HepG2 (cell line): Measurements from ENCODE around the gene JAGN1. TPM values are rescaled to one million over a fixed set of nuclear protein-coding genes. Genes with fewer than 3 reads are reported as not detected.
A peak's percentile ranks its signal among the peaks of the same experiment; 100 is the strongest.

Experiments
- ARHGAP35 ChIP-seq: sonication (generic); formaldehyde crosslinking; IDR thresholded peaks from 2 replicates; pipeline ENCODE4 v1.9.0; 2022; ENCODE audit warnings: mild to moderate bottlenecking, inconsistent platforms, moderate library complexity, missing genetic modification reagents, borderline replicate concordance
- ASH2L ChIP-seq: fragments of 300-600, 200-600 bp; sonication (generic); IDR thresholded peaks from 2 replicates; pipeline ENCODE4 v1.7.0; 2017; ENCODE audit warnings: low read depth, mild to moderate bottlenecking, moderate library complexity, mixed read lengths, low read length; ENCODE audit not compliant: insufficient read length
- GTF3A ChIP-seq: sonication (generic); formaldehyde crosslinking; conservative IDR thresholded peaks from 2 replicates; pipeline ENCODE4 v1.4.0; 2020; ENCODE audit warnings: mild to moderate bottlenecking, missing genetic modification reagents
- GZF1 ChIP-seq: sonication (generic); formaldehyde crosslinking; IDR thresholded peaks from 2 replicates; pipeline ENCODE4 v1.5.1; 2020; ENCODE audit warnings: mild to moderate bottlenecking, missing genetic modification reagents
- MIER2 ChIP-seq: IDR thresholded peaks from 2 replicates; pipeline ENCODE4 v1.6.1; 2016; ENCODE audit warnings: missing biosample characterization, missing genetic modification reagents
- NBN ChIP-seq: fragments of 450-650 bp; conservative IDR thresholded peaks from 2 replicates; pipeline ENCODE4 v1.6.1; 2017
- TEAD3 ChIP-seq: optimal IDR thresholded peaks from 2 replicates; pipeline ENCODE3; 2016; ENCODE audit warnings: borderline replicate concordance
- ZBTB1 ChIP-seq: sonication (generic); formaldehyde crosslinking; IDR thresholded peaks from 2 replicates; pipeline ENCODE4 v1.4.0; 2020; ENCODE audit warnings: missing genetic modification reagents, borderline replicate concordance
- ZNF383 ChIP-seq: sonication (generic); formaldehyde crosslinking; IDR thresholded peaks from 2 replicates; pipeline ENCODE4 v1.4.0; 2020; ENCODE audit warnings: missing genetic modification reagents, mild to moderate bottlenecking, borderline replicate concordance
- ZNF546 ChIP-seq: sonication (generic); formaldehyde crosslinking; conservative IDR thresholded peaks from 2 replicates; pipeline ENCODE4 v1.8.1; 2023; ENCODE audit warnings: mild to moderate bottlenecking, missing genetic modification reagents
- ZNF724P ChIP-seq: sonication (generic); formaldehyde crosslinking; IDR thresholded peaks from 2 replicates; pipeline ENCODE4 v1.8.0; 2022; ENCODE audit warnings: missing genetic modification reagents, borderline replicate concordance
- polyA plus RNA-seq, 8 experiments: library from polyadenylated mRNA; depleted of rRNA in 3 of 8; stranded (reverse) in 7 of 8; unstranded in 1 of 8; fragments of >200 nt; fragmentation: Illumina TruSeq in 4 of 8; extraction: Trizol in 4 of 8; gene quantifications; 2 replicates each; pipeline versions ENCODE4 v1.2.1 to v1.2.3, GENCODE V29; 2011 to 2016; ENCODE audit warnings: low read depth in 4 of 8, missing spikeins in 1 of 8, mixed read lengths in 1 of 8; ENCODE audit not compliant: insufficient read depth in 1 of 8
- total RNA-seq, 5 experiments: library from RNA; depleted of rRNA; stranded (reverse); fragments of >200 nt; fragmentation: Illumina TruSeq; extraction: Trizol; gene quantifications; 2 replicates each; pipeline ENCODE4 v1.2.3, GENCODE V29; 2016; ENCODE audit warnings: low read depth in 1 of 5
- TF ChIP-seq, protein P1 (sequence below): sonication (generic); formaldehyde crosslinking; IDR thresholded peaks from 2 replicates; pipeline ENCODE4 v1.5.1; 2020; ENCODE audit warnings: mild to moderate bottlenecking, missing genetic modification reagents, borderline replicate concordance
- TF ChIP-seq, protein P2 (sequence below): sonication (generic); formaldehyde crosslinking; IDR thresholded peaks from 2 replicates; pipeline ENCODE4 v1.4.0; 2020; ENCODE audit warnings: missing genetic modification reagents
- TF ChIP-seq, protein P3 (sequence below): sonication (generic); IDR thresholded peaks from 2 replicates; pipeline ENCODE4 v1.6.1; 2016; ENCODE audit warnings: low read depth, borderline replicate concordance
- TF ChIP-seq, protein P4 (sequence below): IDR thresholded peaks from 2 replicates; pipeline ENCODE4 v1.6.1; 2016; ENCODE audit warnings: missing compliant biosample characterization, missing genetic modification reagents, borderline replicate concordance
- TF ChIP-seq, protein P5 (sequence below): sonication (generic); formaldehyde crosslinking; IDR thresholded peaks from 2 replicates; pipeline ENCODE4 v1.5.1; 2020; ENCODE audit warnings: missing genetic modification reagents, mild to moderate bottlenecking, borderline replicate concordance

The JAGN1 gene
- total and polyA plus RNA-seq, 2 of the 13 experiments (the other 11 are each of a cell fraction or from before 2014, with no cell fraction given) = 49.9 to 50.9 TPM

DNA sequence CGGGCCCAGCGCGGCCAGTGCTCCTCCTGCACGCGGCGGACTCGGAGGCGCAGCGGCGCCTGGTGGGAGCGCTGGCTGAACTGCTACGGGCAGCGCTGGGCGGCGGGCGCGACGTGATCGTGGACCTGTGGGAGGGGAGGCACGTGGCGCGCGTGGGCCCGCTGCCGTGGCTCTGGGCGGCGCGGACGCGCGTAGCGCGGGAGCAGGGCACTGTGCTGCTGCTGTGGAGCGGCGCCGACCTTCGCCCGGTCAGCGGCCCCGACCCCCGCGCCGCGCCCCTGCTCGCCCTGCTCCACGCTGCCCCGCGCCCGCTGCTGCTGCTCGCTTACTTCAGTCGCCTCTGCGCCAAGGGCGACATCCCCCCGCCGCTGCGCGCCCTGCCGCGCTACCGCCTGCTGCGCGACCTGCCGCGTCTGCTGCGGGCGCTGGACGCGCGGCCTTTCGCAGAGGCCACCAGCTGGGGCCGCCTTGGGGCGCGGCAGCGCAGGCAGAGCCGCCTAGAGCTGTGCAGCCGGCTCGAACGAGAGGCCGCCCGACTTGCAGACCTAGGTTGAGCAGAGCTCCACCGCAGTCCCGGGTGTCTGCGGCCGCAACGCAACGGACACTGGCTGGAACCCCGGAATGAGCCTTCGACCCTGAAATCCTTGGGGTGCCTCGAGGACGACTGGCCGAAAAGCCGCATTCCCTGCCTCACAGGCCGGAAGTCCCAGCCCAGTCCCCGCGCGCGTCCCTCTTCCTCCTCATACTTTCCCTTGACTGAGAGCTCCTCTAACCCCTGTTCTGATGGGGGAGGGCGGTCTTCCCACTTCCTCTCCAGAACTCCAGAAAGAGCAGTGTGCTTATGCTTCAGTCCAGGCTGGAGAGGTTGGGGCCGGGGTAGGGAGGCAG lies 25.1 kb downstream of the JAGN1 start (continued):
- TF ChIP-seq, protein P1, sequence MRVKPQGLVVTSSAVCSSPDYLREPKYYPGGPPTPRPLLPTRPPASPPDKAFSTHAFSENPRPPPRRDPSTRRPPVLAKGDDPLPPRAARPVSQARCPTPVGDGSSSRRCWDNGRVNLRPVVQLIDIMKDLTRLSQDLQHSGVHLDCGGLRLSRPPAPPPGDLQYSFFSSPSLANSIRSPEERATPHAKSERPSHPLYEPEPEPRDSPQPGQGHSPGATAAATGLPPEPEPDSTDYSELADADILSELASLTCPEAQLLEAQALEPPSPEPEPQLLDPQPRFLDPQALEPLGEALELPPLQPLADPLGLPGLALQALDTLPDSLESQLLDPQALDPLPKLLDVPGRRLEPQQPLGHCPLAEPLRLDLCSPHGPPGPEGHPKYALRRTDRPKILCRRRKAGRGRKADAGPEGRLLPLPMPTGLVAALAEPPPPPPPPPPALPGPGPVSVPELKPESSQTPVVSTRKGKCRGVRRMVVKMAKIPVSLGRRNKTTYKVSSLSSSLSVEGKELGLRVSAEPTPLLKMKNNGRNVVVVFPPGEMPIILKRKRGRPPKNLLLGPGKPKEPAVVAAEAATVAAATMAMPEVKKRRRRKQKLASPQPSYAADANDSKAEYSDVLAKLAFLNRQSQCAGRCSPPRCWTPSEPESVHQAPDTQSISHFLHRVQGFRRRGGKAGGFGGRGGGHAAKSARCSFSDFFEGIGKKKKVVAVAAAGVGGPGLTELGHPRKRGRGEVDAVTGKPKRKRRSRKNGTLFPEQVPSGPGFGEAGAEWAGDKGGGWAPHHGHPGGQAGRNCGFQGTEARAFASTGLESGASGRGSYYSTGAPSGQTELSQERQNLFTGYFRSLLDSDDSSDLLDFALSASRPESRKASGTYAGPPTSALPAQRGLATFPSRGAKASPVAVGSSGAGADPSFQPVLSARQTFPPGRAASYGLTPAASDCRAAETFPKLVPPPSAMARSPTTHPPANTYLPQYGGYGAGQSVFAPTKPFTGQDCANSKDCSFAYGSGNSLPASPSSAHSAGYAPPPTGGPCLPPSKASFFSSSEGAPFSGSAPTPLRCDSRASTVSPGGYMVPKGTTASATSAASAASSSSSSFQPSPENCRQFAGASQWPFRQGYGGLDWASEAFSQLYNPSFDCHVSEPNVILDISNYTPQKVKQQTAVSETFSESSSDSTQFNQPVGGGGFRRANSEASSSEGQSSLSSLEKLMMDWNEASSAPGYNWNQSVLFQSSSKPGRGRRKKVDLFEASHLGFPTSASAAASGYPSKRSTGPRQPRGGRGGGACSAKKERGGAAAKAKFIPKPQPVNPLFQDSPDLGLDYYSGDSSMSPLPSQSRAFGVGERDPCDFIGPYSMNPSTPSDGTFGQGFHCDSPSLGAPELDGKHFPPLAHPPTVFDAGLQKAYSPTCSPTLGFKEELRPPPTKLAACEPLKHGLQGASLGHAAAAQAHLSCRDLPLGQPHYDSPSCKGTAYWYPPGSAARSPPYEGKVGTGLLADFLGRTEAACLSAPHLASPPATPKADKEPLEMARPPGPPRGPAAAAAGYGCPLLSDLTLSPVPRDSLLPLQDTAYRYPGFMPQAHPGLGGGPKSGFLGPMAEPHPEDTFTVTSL (CRISPR knock-in tag) = peak; percentile 32; the same call in 1 of the 2 replicates
- TF ChIP-seq ZNF546 (peak; percentile 62; the same call in 1 of the 2 replicates), ZNF383 (CRISPR knock-in tag) (no peak), GTF3A (CRISPR knock-in tag) (no peak), ASH2L (peak; percentile 70), TEAD3 (CRISPR knock-in tag) (peak; percentile 46), ZNF724P (CRISPR knock-in tag) (peak; percentile 66; the same call in 1 of the 2 replicates), MIER2 (no peak), ARHGAP35 (no peak; the same call in 1 of the 2 replicates), GZF1 (CRISPR knock-in tag) (no peak), NBN (no peak), ZBTB1 (CRISPR knock-in tag) (no peak)
- TF ChIP-seq, protein P2, sequence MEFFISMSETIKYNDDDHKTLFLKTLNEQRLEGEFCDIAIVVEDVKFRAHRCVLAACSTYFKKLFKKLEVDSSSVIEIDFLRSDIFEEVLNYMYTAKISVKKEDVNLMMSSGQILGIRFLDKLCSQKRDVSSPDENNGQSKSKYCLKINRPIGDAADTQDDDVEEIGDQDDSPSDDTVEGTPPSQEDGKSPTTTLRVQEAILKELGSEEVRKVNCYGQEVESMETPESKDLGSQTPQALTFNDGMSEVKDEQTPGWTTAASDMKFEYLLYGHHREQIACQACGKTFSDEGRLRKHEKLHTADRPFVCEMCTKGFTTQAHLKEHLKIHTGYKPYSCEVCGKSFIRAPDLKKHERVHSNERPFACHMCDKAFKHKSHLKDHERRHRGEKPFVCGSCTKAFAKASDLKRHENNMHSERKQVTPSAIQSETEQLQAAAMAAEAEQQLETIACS (CRISPR knock-in tag) = 0 out of 2 replicates have a peak, but pooled peaks have one; percentile 30
- TF ChIP-seq, protein P3, sequence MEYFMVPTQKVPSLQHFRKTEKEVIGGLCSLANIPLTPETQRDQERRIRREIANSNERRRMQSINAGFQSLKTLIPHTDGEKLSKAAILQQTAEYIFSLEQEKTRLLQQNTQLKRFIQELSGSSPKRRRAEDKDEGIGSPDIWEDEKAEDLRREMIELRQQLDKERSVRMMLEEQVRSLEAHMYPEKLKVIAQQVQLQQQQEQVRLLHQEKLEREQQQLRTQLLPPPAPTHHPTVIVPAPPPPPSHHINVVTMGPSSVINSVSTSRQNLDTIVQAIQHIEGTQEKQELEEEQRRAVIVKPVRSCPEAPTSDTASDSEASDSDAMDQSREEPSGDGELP = peak; percentile 52; the same call in 1 of the 2 replicates
- TF ChIP-seq, protein P4, sequence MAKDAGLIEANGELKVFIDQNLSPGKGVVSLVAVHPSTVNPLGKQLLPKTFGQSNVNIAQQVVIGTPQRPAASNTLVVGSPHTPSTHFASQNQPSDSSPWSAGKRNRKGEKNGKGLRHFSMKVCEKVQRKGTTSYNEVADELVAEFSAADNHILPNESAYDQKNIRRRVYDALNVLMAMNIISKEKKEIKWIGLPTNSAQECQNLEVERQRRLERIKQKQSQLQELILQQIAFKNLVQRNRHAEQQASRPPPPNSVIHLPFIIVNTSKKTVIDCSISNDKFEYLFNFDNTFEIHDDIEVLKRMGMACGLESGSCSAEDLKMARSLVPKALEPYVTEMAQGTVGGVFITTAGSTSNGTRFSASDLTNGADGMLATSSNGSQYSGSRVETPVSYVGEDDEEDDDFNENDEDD = peak; percentile 93; the same call in 1 of the 2 replicates
- TF ChIP-seq, protein P5, sequence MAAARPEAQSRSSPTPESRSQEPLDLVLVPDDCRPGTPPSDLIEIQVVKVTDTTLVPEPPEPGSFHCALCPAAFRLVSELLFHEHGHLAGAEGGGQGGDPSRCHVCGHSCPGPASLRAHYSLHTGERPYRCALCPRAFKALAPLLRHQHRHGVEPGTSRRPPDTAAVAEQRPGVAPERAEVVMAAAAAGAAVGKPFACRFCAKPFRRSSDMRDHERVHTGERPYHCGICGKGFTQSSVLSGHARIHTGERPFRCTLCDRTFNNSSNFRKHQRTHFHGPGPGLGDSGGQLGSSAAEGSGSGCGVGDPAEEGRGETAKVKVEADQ (CRISPR knock-in tag) = no peak
